Lung (tissue), 12 donors: ENCODE measurements around the gene LMOD3. TPM values are rescaled to one million over a fixed set of nuclear protein-coding genes. Genes with fewer than 3 reads are reported as not detected.

Experiments
- ATAC-seq: fragments of 200-7000 bp; cut with Tn5 transposase; one replicate; pipeline ENCODE4 v1.9.1; 2020; ENCODE audit warnings: moderate number of reproducible peaks; ENCODE audit not compliant: insufficient read depth, low FRiP score
- DNase-seq, 3 donors: peaks; one replicate each; pipeline ENCODE4 v3.0.0-alpha.2; 2013 to 2017
- H3K27ac ChIP-seq, 2 donors: one replicate each; pipeline ENCODE4 v1.5.1; 2013; ENCODE audit warnings: mild to moderate bottlenecking in 2 of 2, moderate library complexity in 2 of 2, control low read depth in 1 of 2, inconsistent platforms in 1 of 2, low read depth in 1 of 2, low read length in 1 of 2
- H3K27me3 ChIP-seq, 3 donors: one replicate each; pipeline ENCODE4 v1.5.1; 2013; ENCODE audit warnings: low read length in 2 of 3; ENCODE audit not compliant: control insufficient read depth in 3 of 3, insufficient read depth in 3 of 3
- H3K36me3 ChIP-seq, 4 donors: one replicate each; pipeline ENCODE4 v1.5.1; 2013; ENCODE audit warnings: low read length in 4 of 4, mild to moderate bottlenecking in 1 of 4, moderate library complexity in 1 of 4; ENCODE audit not compliant: control insufficient read depth in 4 of 4, insufficient read depth in 4 of 4
- H3K4me1 ChIP-seq, 5 donors: one replicate each; pipeline ENCODE4 v1.5.1; 2013; ENCODE audit warnings: low read length in 5 of 5, mild to moderate bottlenecking in 2 of 5, moderate library complexity in 1 of 5; ENCODE audit not compliant: control insufficient read depth in 5 of 5, insufficient read depth in 5 of 5
- H3K4me3 ChIP-seq: one replicate; pipeline ENCODE4 v1.5.1; 2013; ENCODE audit warnings: mild to moderate bottlenecking, control low read depth, moderate library complexity
- H3K9ac ChIP-seq, 2 donors: one replicate each; pipeline ENCODE4 v1.5.1; 2013; ENCODE audit warnings: low read length in 2 of 2, control low read depth in 1 of 2; ENCODE audit not compliant: insufficient read depth in 1 of 2
- H3K9me3 ChIP-seq, 4 donors: one replicate each; pipeline ENCODE4 v1.5.1; 2013; ENCODE audit warnings: low read length in 3 of 4, mild to moderate bottlenecking in 1 of 4, moderate library complexity in 1 of 4; ENCODE audit not compliant: control insufficient read depth in 4 of 4, insufficient read depth in 3 of 4
- CTCF ChIP-seq: IDR thresholded peaks from 2 replicates; pipeline ENCODE4 v1.5.1; 2012; ENCODE audit warnings: mild to moderate bottlenecking; ENCODE audit errors: control extremely low read depth, extremely low read depth
- WGBS, 2 donors: extraction: QIAGEN DNeasy Blood & Tissue Kit; methylation state at CpG; one replicate each; pipeline ENCODE4 v1.1.7; 2013; 5-methylcytosine and 5-hydroxymethylcytosine counted together
- polyA plus RNA-seq, 2 donors: library from polyadenylated mRNA; stranded (reverse); fragments of 200-250 nt; gene quantifications; one replicate each; pipeline ENCODE4 v1.2.1, GENCODE V29; 2013
- total RNA-seq, 2 donors: library from RNA; depleted of rRNA in 1 of 2; stranded (reverse); fragments of >200 nt in 1 of 2; gene quantifications; one replicate each; pipeline ENCODE4 v1.2.1, GENCODE V29; 2014 to 2021
- donor health status: control.
- donor health status: control.
- donor health status: Bipolar disorder and iron deficiency.
- donor health status: healthy.
- donor health status: DM: yes; HTN: yes; CAD: no.

Gene LMOD3
- total and polyA plus RNA-seq, 4 donors, result 0.08 to 0.14 (median 0.12) TPM

DNA sequence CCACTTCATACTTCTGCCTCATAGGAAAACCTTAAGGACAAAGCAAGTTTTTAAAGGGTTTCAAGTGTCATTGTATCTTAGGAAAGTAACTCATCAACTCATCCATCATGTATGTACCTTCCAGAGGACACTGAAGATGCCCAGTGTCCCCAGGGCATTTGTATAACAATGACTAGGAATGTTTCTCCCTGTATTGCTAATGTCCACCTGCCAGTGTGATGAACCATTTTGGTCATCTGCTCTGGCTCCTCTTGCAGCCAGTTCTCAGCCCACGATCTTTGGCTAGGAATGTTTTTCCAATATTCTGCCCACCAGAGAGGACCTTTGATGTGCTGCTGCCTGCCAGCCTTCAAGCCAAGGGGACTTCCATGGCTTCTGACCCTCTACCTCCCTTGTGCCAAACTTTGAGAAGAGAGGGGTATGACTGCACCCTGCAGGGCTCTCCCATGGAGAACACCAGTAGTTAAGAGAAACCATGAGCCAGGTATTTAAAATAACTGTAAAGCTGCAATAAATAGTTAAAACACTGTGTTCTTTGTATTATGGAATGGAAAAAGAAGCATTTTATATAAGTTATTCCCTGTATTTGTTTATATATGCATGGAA lies 11.4 kb downstream of the LMOD3 start:
- peak overlapping the region in 1 of 2 donors; percentile 42 for H3K27ac ChIP-seq
- no peak for TF ChIP-seq CTCF
- DNase-seq (no peak), ATAC-seq (no peak)
- no peaks in the 10 kb centered on the region for H3K9me3 ChIP-seq
- H3K4me1 ChIP-seq, result peaks cover 0 to 13% (median 0%) of the 10 kb centered on the region in 5 donors
- H3K9ac ChIP-seq, result no peak overlapping the region
- no peaks in the 10 kb centered on the region for H3K36me3 ChIP-seq
- H3K4me3 ChIP-seq, result no peak overlapping the region
- WGBS, 2 donors, result 82 to 93% methylated on average over 1 of the region's 1 CpG
- no peaks in the 10 kb centered on the region for H3K27me3 ChIP-seq

DNA sequence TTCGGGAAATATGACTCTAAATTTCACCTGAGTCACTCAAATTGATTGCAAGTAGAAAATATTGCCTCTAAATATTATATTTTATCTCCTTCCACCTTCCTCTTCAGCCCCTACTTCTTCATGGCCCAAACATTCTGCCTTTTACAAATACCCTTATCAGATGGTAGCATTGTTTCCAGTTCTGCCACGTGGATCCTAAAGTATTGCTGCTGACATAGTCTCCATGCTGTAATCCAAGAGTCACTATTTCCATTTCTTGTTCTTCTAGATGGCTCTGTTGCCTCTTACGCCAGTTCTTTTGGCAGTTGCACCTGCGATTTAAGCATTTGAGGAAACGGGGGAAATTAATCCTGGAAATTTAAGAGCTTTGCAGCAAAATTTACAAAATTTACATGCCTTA lies 13.6 kb downstream of the LMOD3 start:
- TF ChIP-seq CTCF, result no peak
- WGBS, 2 donors, result 55 to 66% methylated on average over 5 of the region's 5 CpGs
- no peak overlapping the region for H3K9ac ChIP-seq
- ATAC-seq (no peak), DNase-seq (no peak)
- no peak overlapping the region for H3K4me3 ChIP-seq
- H3K4me1 ChIP-seq, result peaks cover 0 to 17% (median 1%) of the 10 kb centered on the region in 5 donors
- H3K27ac ChIP-seq, result no peak overlapping the region
- H3K27me3 ChIP-seq, result no peaks in the 10 kb centered on the region
- H3K36me3 ChIP-seq, result peaks cover 2 to 10% (median 5%) of the 10 kb centered on the region in 4 donors
- H3K9me3 ChIP-seq, result no peaks in the 10 kb centered on the region

DNA sequence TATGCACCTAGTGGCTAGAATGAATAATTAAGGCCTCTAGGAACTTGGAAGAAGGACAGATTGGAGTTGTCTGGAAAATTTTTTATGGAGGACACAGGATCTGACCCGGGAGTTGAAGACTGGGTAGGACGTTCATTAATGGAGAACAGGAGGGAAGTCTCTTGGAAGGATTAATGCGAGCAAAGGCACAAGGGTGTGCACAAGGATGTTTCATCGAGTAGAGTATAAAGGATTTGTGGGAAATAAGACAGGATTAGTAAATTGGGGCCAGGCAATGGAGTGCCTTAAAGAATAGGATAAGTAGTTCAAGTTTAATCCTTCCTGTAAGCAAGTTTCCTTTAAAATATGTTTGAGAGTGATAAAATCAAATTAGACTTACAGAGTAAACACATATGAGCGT lies 14.6 kb downstream of the LMOD3 start:
- peaks cover 2 to 14% (median 8%) of the 10 kb centered on the region in 4 donors for H3K36me3 ChIP-seq
- H3K27ac ChIP-seq, result no peak overlapping the region
- H3K4me1 ChIP-seq, result peaks cover 0 to 21% (median 0%) of the 10 kb centered on the region in 5 donors
- no peak overlapping the region for H3K9ac ChIP-seq
- no peaks in the 10 kb centered on the region for H3K27me3 ChIP-seq
- whole genome bisulfite sequencing, 2 donors, result 71 to 80% methylated on average over 5 of the region's 5 CpGs
- no peaks in the 10 kb centered on the region for H3K9me3 ChIP-seq
- no peak for ATAC-seq
- no peak for TF ChIP-seq CTCF
- no peak overlapping the region for H3K4me3 ChIP-seq
- no peak for DNase-seq

GRCh38 chr3:69105320-69105719 lies 17.1 kb downstream of the LMOD3 start:
- no peak overlapping the region for H3K4me3 ChIP-seq
- peaks cover 5 to 25% (median 14%) of the 10 kb centered on the region in 4 donors for H3K36me3 ChIP-seq
- no peak overlapping the region for H3K9ac ChIP-seq
- H3K27ac ChIP-seq, result no peak overlapping the region
- DNase-seq (no peak), ATAC-seq (no peak)
- no peak for TF ChIP-seq CTCF
- peaks cover 0 to 29% (median 0%) of the 10 kb centered on the region in 5 donors for H3K4me1 ChIP-seq
- no peaks in the 10 kb centered on the region for H3K9me3 ChIP-seq
- WGBS, 2 donors, result 30 to 43% methylated on average over 3 of the region's 3 CpGs
- no peaks in the 10 kb centered on the region for H3K27me3 ChIP-seq
